Heart left ventricle (tissue), 13 donors: ENCODE results near the gene ATG14.

Experiments
- POLR2A ChIP-seq, 2 donors: fragments of 450-650 bp; IDR thresholded peaks; one replicate each; pipeline ENCODE4 v1.6.1; 2017; ENCODE audit warnings: antibody characterized with exemption in 2 of 2, mild to moderate bottlenecking in 2 of 2, moderate library complexity in 2 of 2
- TF ChIP-seq, protein P1 (sequence below), 12 donors: fragments of 200-600 bp; sonication (generic) in 4 of 12; IDR thresholded peaks; one replicate each; pipeline versions ENCODE4 v1.5.0 to v1.8.0; 2018 to 2022; ENCODE audit warnings: antibody characterized with exemption in 12 of 12, mild to moderate bottlenecking in 5 of 12
- donor health status: ischemic (EF 13 %, LVEDD 7.1; RV severe dilation, severe dysfunction).
- donor health status: DM: no; HTN: yes; CAD: no.
- donor health status: DM: no; HTN: no; CAD: no.
- donor health status: ischemic (EF 25% LVEDD 6.9; RV normal size, moderate dysfunction).
- donor health status: ischemic (EF 25% LVEDD 5.7; RV mildly dilated, moderate dysfunction).
- donor health status: ischemic (EF 35%, LVEDD 5.7; RV mildly dilated, moderate dysfunction).
- donor health status: nonischemic (EF 11% LVEDD 7.7; RV severe dilation, severe dysfunction).
- donor health status: DM: yes; HTN: yes; CAD: no.
- donor health status: PGD.
- donor health status: ischemic (EF 29% LVEDD 5.4; RV normal size, mild dysfunction).
- donor health status: nonischemic (EF 23%, LVEDD 6.1; RV moderate dilation, normal function).

DNA sequence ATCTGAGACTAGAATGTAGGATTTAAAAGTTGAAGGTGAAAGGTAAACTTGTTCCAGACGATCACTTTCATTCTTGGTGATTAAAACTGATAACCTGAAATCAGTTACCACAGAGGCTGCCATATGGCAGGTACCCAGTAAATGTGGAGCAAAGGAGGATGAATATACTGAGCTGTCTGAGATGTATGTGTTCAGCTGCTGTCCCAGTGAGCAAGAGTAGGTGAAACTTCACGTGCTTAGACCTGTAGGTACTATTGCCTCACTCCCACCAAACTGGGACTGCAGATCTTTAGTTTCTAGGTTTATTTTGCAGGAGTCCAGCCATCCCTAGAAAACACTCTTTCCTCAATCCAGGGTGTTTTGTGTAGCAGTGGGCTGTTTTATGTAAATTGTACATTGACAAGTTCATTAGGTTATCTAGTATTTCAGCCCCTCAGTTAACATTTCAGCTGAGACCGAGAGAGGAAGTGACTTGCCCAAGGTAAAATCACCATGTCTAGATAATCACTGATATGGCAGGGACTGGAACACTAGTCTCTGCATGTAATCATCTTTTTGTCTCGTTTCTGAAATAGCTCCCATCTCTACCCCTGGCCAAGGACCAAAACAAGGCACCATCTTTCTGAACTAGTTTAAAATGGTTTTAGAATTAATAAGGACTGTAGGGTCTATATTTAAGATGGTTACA lies 62.7 kb downstream of the ATG14 start:
- TF ChIP-seq, protein P1, sequence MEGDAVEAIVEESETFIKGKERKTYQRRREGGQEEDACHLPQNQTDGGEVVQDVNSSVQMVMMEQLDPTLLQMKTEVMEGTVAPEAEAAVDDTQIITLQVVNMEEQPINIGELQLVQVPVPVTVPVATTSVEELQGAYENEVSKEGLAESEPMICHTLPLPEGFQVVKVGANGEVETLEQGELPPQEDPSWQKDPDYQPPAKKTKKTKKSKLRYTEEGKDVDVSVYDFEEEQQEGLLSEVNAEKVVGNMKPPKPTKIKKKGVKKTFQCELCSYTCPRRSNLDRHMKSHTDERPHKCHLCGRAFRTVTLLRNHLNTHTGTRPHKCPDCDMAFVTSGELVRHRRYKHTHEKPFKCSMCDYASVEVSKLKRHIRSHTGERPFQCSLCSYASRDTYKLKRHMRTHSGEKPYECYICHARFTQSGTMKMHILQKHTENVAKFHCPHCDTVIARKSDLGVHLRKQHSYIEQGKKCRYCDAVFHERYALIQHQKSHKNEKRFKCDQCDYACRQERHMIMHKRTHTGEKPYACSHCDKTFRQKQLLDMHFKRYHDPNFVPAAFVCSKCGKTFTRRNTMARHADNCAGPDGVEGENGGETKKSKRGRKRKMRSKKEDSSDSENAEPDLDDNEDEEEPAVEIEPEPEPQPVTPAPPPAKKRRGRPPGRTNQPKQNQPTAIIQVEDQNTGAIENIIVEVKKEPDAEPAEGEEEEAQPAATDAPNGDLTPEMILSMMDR (IDR thresholded peaks at IDR 0.05): no peak
- no peak for TF ChIP-seq POLR2A (IDR thresholded peaks at IDR 0.05)
